CD14-positive monocyte (primary cell): Measurements from ENCODE around the gene PRPF31. TPM values are rescaled to one million over a fixed set of nuclear protein-coding genes. Genes with fewer than 3 reads are reported as not detected.

Experiments
- DNase-seq, 3 donors: peaks; one replicate each; pipeline ENCODE4 v3.0.0-alpha.2; 2011 to 2022
- H2AFZ ChIP-seq: 2 replicates; pipeline ENCODE4 v1.6.0; 2012; ENCODE audit warnings: mild to moderate bottlenecking, low read depth, low read length, inconsistent platforms; ENCODE audit not compliant: insufficient read depth, poor library complexity, severe bottlenecking
- H3K27ac ChIP-seq, 2 donors: 1 replicate in 1 of 2; 2 replicates in 1 of 2; pipeline ENCODE4 v1.5.1; 2012 to 2013; ENCODE audit warnings: low read length in 2 of 2, control low read depth in 1 of 2, inconsistent platforms in 1 of 2, low read depth in 1 of 2, mild to moderate bottlenecking in 1 of 2
- H3K27me3 ChIP-seq, 2 donors: one replicate each; pipeline versions ENCODE4 v1.6.0 to v1.6.1; 2011 to 2013; ENCODE audit warnings: low read length in 2 of 2; ENCODE audit not compliant: control insufficient read depth in 2 of 2, insufficient read depth in 2 of 2
- H3K36me3 ChIP-seq, 2 donors: replicated peaks in 1 of 2; 1 replicate in 1 of 2; 2 replicates in 1 of 2; pipeline versions ENCODE4 v1.5.1 to v1.6.1; 2012 to 2013; ENCODE audit warnings: low read length in 2 of 2, control low read depth in 1 of 2, inconsistent platforms in 1 of 2, mild to moderate bottlenecking in 1 of 2; ENCODE audit not compliant: insufficient read depth in 2 of 2, control insufficient read depth in 1 of 2
- H3K4me1 ChIP-seq, 2 donors: 1 replicate in 1 of 2; 2 replicates in 1 of 2; pipeline versions ENCODE4 v1.5.1 to v1.6.1; 2012 to 2013; ENCODE audit warnings: low read length in 2 of 2, control low read depth in 1 of 2, inconsistent platforms in 1 of 2, mild to moderate bottlenecking in 1 of 2, moderate library complexity in 1 of 2; ENCODE audit not compliant: insufficient read depth in 2 of 2, control insufficient read depth in 1 of 2
- H3K4me2 ChIP-seq: replicated peaks from 2 replicates; pipeline ENCODE3; 2012; ENCODE audit warnings: low read length, moderate library complexity, mild to moderate bottlenecking; ENCODE audit not compliant: poor library complexity, severe bottlenecking; ENCODE audit errors: extremely low read depth
- H3K4me3 ChIP-seq, 3 experiments: fragments of 200-600 bp in 1 of 3; sonication (generic) in 1 of 3; replicated peaks in 1 of 3; 1 replicate in 2 of 3; 2 replicates in 1 of 3; pipeline ENCODE4 v1.5.1; 2011 to 2013; ENCODE audit warnings: low read length in 3 of 3, mild to moderate bottlenecking in 3 of 3, control low read depth in 2 of 3, low read depth in 2 of 3, inconsistent platforms in 1 of 3, moderate library complexity in 1 of 3
- H3K79me2 ChIP-seq: 2 replicates; pipeline ENCODE4 v1.6.0; 2012; ENCODE audit warnings: mild to moderate bottlenecking, control low read depth, inconsistent platforms, low read length, moderate library complexity; ENCODE audit not compliant: insufficient read depth
- H3K9ac ChIP-seq: 2 replicates; pipeline ENCODE4 v1.6.0; 2017; ENCODE audit warnings: low read length, mild to moderate bottlenecking; ENCODE audit not compliant: insufficient read depth, poor library complexity, severe bottlenecking
- H3K9me3 ChIP-seq, 2 donors: replicated peaks in 1 of 2; 1 replicate in 1 of 2; 2 replicates in 1 of 2; pipeline versions ENCODE4 v1.5.1 to v1.6.1; 2012 to 2013; ENCODE audit warnings: low read length in 2 of 2, control low read depth in 1 of 2; ENCODE audit not compliant: control insufficient read depth in 1 of 2, insufficient read depth in 1 of 2
- H4K20me1 ChIP-seq: 2 replicates; pipeline ENCODE4 v1.6.0; 2012; ENCODE audit warnings: mild to moderate bottlenecking, low read length, control low read depth, moderate library complexity; ENCODE audit not compliant: insufficient read depth
- H3K27ac Mint-ChIP-seq, 7 donors: one replicate each; pipeline ENCODE4 v1.8.0; 2020; ENCODE audit warnings: mild to moderate bottlenecking in 7 of 7, mixed read lengths in 7 of 7, moderate library complexity in 6 of 7, inconsistent platforms in 2 of 7
- H3K27me3 Mint-ChIP-seq, 3 donors: one replicate each; pipeline ENCODE4 v1.8.0; 2021 to 2022; ENCODE audit warnings: low read depth in 3 of 3, mild to moderate bottlenecking in 3 of 3, mixed read lengths in 3 of 3, moderate library complexity in 3 of 3, inconsistent platforms in 1 of 3
- H3K36me3 Mint-ChIP-seq, 2 donors: one replicate each; pipeline ENCODE4 v1.8.0; 2020; ENCODE audit warnings: mixed read lengths in 2 of 2, inconsistent platforms in 1 of 2, mild to moderate bottlenecking in 1 of 2
- H3K4me1 Mint-ChIP-seq: one replicate; pipeline ENCODE4 v1.8.0; 2020; ENCODE audit warnings: mild to moderate bottlenecking, mixed read lengths
- H3K4me3 Mint-ChIP-seq, 2 donors: one replicate each; pipeline ENCODE4 v1.8.0; 2020; ENCODE audit warnings: mild to moderate bottlenecking in 2 of 2, mixed read lengths in 2 of 2, moderate library complexity in 1 of 2
- H3K9me3 Mint-ChIP-seq, 7 donors: one replicate each; pipeline ENCODE4 v1.8.0; 2020 to 2022; ENCODE audit warnings: mixed read lengths in 7 of 7, mild to moderate bottlenecking in 6 of 7, moderate library complexity in 6 of 7, inconsistent platforms in 2 of 7
- CTCF ChIP-seq: fragments of 200-600 bp; IDR thresholded peaks from one replicate; pipeline ENCODE4 v1.8.0; 2022; ENCODE audit warnings: antibody characterized with exemption, mild to moderate bottlenecking
- WGBS: methylation state at CpG from one replicate; pipeline ENCODE4 v1.1.5; 2013; ENCODE audit warnings: missing lambda C conversion rate; ENCODE audit not compliant: insufficient coverage; 5-methylcytosine and 5-hydroxymethylcytosine counted together
- intact Hi-C, 2 donors: fragments of 100-400 bp; cut with micrococcal nuclease; formaldehyde crosslinking; loops; one replicate each; pipeline versions ENCODE4 v1.15.0 to v1.15.1; 2023
- polyA plus RNA-seq, 3 donors: library from polyadenylated mRNA; depleted of rRNA in 1 of 3; unstranded in 2 of 3; stranded (reverse) in 1 of 3; fragments of 300-500 nt in 2 of 3; fragments of >200 nt in 1 of 3; fragmentation: Illumina TruSeq in 2 of 3; gene quantifications; 1 replicate in 2 of 3; 2 replicates in 1 of 3; pipeline ENCODE4 v1.2.3, GENCODE V29; 2012 to 2021

Gene PRPF31
- polyA plus RNA-seq, 3 donors, result 34.4 to 51.8 (median 37.6) TPM

DNA sequence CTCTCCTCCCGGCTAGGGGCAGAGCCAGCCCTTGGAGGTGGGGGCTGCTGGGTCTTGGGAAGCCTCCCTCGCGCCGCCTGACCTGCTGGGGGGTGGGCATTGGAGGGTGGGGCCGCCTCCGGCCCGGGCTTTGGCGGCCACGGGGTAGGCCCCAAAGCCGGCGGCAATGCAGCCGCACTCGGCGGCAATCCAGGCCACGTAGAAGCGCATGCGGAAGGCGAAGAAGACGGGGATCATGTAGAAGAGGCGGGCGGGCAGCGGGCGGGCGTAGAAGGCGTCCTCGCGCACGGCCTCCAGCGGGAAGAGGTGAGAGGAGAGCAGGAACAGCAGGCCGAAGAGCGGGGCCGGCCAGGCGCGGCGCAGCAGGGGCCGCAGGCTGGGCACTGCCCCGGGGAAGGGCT lies 65.1 kb downstream of the PRPF31 start:
- H3K36me3 Mint-ChIP-seq, result peaks cover 57 to 83% of the 10 kb centered on the region in 2 donors
- no peak overlapping the region for H2AFZ ChIP-seq
- H3K27ac Mint-ChIP-seq, result peak overlapping the region in 2 of 7 donors; percentile 40 to 58
- no peaks in the 10 kb centered on the region for H3K27me3 Mint-ChIP-seq
- H3K27ac ChIP-seq, result no peak overlapping the region
- H4K20me1 ChIP-seq, result peaks cover 48% of the 10 kb centered on the region
- WGBS, result 96% methylated on average over 34 of the region's 37 CpGs
- H3K4me2 ChIP-seq, result no peak overlapping the region
- H3K4me1 ChIP-seq, result no peaks in the 10 kb centered on the region
- no peaks in the 10 kb centered on the region for H3K27me3 ChIP-seq
- H3K9me3 Mint-ChIP-seq, result peaks cover 0 to 2% (median 0%) of the 10 kb centered on the region in 7 donors
- H3K4me3 Mint-ChIP-seq, result no peak overlapping the region
- H3K9me3 ChIP-seq, result no peaks in the 10 kb centered on the region
- DNase-seq, result no peak
- H3K79me2 ChIP-seq, result peaks cover 2% of the 10 kb centered on the region
- no peaks in the 10 kb centered on the region for H3K4me1 Mint-ChIP-seq
- peaks cover 56 to 69% of the 10 kb centered on the region in 2 donors for H3K36me3 ChIP-seq
- no peak overlapping the region for H3K4me3 ChIP-seq
- no peak overlapping the region for H3K9ac ChIP-seq
- TF ChIP-seq CTCF, result no peak
- intact Hi-C loops, result no loop called here

Other genes with a start within 250 kb of the PRPF31 start
- gene MYADM, start 247.9 kb upstream of the PRPF31 start, polyA plus RNA-seq, result 100 to 1,000 TPM; 162 to 310 (median 254) TPM
- under 1 TPM in 1 of 3 donors, not detected in 2; 0.01 TPM for gene PRKCG, start 233.6 kb upstream of the PRPF31 start, polyA plus RNA-seq
- not detected for gene CACNG7, start 206.5 kb upstream of the PRPF31 start, polyA plus RNA-seq
- under 1 TPM in 1 of 3 donors, not detected in 2; 0.05 TPM for gene CACNG8, start 152.8 kb upstream of the PRPF31 start, polyA plus RNA-seq
- gene CACNG6, start 124.1 kb upstream of the PRPF31 start, polyA plus RNA-seq, result under 1 TPM in 2 of 3 donors, not detected in 1; 0.08 to 0.18 TPM
- 100 to 1,000 TPM in 2 of 3 donors, 1 to 10 TPM in 1; 3.7 to 172 (median 137) TPM for gene VSTM1, start 51.9 kb upstream of the PRPF31 start, polyA plus RNA-seq
- 1 to 10 TPM in 1 of 3 donors, under 1 TPM in 1, not detected in 1; 0.89 to 1.2 TPM for gene TARM1, start 34.4 kb upstream of the PRPF31 start, polyA plus RNA-seq
- 100 to 1,000 TPM in 2 of 3 donors, 10 to 100 TPM in 1; 81.4 to 270 (median 126) TPM for gene OSCAR, start 15.0 kb upstream of the PRPF31 start, polyA plus RNA-seq
- 100 to 1,000 TPM in 2 of 3 donors, 10 to 100 TPM in 1; 46.4 to 396 (median 333) TPM for gene NDUFA3, start 12.9 kb upstream of the PRPF31 start, polyA plus RNA-seq
- 10 to 100 TPM in 1 of 3 donors, 1 to 10 TPM in 2; 7.0 to 11.5 (median 9.5) TPM for gene TFPT, start 97 bp upstream of the PRPF31 start, polyA plus RNA-seq
- 10 to 100 TPM in 1 of 3 donors, 1 to 10 TPM in 2; 3.0 to 22.5 (median 4.2) TPM for gene CNOT3, start 22.0 kb downstream of the PRPF31 start, polyA plus RNA-seq
- 1 to 10 TPM; 3.4 to 5.4 (median 4.2) TPM for gene LENG1, start 44.0 kb downstream of the PRPF31 start, polyA plus RNA-seq
- gene TMC4, start 57.4 kb downstream of the PRPF31 start, polyA plus RNA-seq, result 1 to 10 TPM; 1.5 to 2.5 (median 2.1) TPM
- 100 to 1,000 TPM in 2 of 3 donors, 10 to 100 TPM in 1; 84.0 to 115 (median 111) TPM for gene MBOAT7, start 73.8 kb downstream of the PRPF31 start, polyA plus RNA-seq
- gene TSEN34, start 75.6 kb downstream of the PRPF31 start, polyA plus RNA-seq, result 100 to 1,000 TPM in 2 of 3 donors, 10 to 100 TPM in 1; 59.3 to 125 (median 109) TPM
- 1,000 to 10,000 TPM in 1 of 3 donors, 100 to 1,000 TPM in 2; 756 to 4,259 (median 983) TPM for gene RPS9, start 85.1 kb downstream of the PRPF31 start, polyA plus RNA-seq
- gene LILRB3, start 107.3 kb downstream of the PRPF31 start, polyA plus RNA-seq, result 100 to 1,000 TPM in 2 of 3 donors, 10 to 100 TPM in 1; 62.9 to 455 (median 104) TPM
- gene LILRA6, start 127.0 kb downstream of the PRPF31 start, polyA plus RNA-seq, result 100 to 1,000 TPM in 2 of 3 donors, 10 to 100 TPM in 1; 65.7 to 150 (median 143) TPM
- gene LILRB5, start 141.5 kb downstream of the PRPF31 start, polyA plus RNA-seq, result 1 to 10 TPM in 1 of 3 donors, under 1 TPM in 2; 0.14 to 1.1 (median 0.17) TPM
- gene LILRB2, start 165.4 kb downstream of the PRPF31 start, polyA plus RNA-seq, result 100 to 1,000 TPM; 111 to 574 (median 172) TPM
- 100 to 1,000 TPM; 348 to 580 (median 516) TPM for gene LILRA5, start 197.4 kb downstream of the PRPF31 start, polyA plus RNA-seq
- gene LILRA4, start 223.4 kb downstream of the PRPF31 start, polyA plus RNA-seq, result 1 to 10 TPM in 2 of 3 donors, under 1 TPM in 1; 0.07 to 3.4 (median 2.2) TPM
- 100 to 1,000 TPM in 1 of 3 donors, 10 to 100 TPM in 2; 48.0 to 202 (median 73.8) TPM for gene LAIR1, start 249.2 kb downstream of the PRPF31 start, polyA plus RNA-seq